SU-DHL-6 (cell line): ENCODE measurements around the gene SLC44A5.

Source experiments
- EZH2phosphoT487 ChIP-seq: fragments of 200-600 bp; sonication (generic), shearing (Covaris generic); conservative IDR thresholded peaks from 2 replicates; pipeline ENCODE4 v1.6.1; 2018; ENCODE audit warnings: mild to moderate bottlenecking, antibody characterized with exemption, low read length, moderate library complexity, mixed read lengths
- TF ChIP-seq, protein P1 (sequence below): fragments of 200-600 bp; sonication (generic); IDR thresholded peaks from one replicate; pipeline ENCODE4 v1.5.1; 2017; ENCODE audit warnings: antibody characterized with exemption, mild to moderate bottlenecking, low read length, moderate library complexity; ENCODE audit not compliant: insufficient read depth, poor library complexity, severe bottlenecking

DNA sequence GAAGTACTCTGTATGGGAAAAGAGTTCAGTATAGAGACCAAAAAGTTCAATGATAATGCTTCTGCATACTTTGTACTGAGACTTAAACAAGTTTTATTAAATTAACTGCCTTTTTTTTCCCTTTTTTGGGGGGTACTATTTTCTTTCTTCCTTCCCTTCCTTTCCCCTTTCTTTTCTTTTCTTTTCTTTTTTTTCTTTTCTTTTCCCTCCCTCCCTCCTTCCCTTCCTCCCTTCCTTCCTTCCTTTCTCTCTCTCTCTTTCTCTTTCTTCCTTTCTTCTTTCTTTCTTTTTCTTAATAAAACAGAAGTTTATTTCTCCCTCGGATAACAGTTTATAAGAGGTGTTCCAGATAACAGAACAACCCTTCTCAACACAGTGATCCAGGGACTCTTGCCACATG is 399.3 kb downstream of the SLC44A5 start:
- TF ChIP-seq, protein P1, sequence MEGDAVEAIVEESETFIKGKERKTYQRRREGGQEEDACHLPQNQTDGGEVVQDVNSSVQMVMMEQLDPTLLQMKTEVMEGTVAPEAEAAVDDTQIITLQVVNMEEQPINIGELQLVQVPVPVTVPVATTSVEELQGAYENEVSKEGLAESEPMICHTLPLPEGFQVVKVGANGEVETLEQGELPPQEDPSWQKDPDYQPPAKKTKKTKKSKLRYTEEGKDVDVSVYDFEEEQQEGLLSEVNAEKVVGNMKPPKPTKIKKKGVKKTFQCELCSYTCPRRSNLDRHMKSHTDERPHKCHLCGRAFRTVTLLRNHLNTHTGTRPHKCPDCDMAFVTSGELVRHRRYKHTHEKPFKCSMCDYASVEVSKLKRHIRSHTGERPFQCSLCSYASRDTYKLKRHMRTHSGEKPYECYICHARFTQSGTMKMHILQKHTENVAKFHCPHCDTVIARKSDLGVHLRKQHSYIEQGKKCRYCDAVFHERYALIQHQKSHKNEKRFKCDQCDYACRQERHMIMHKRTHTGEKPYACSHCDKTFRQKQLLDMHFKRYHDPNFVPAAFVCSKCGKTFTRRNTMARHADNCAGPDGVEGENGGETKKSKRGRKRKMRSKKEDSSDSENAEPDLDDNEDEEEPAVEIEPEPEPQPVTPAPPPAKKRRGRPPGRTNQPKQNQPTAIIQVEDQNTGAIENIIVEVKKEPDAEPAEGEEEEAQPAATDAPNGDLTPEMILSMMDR: no peak
- TF ChIP-seq EZH2phosphoT487: no peak
